Activated T-cell treated with anti-CD3 and anti-CD28 coated beads, Interleukin-2, amount 50 U/mL, for 48 hours (primary cell): ENCODE data around the gene TTLL6.

ENCODE experiments used
- DNase-seq, 2 experiments: peaks; one replicate each; pipeline ENCODE4 v3.0.0-alpha.2; 2020

TTLL6 gene

DNA sequence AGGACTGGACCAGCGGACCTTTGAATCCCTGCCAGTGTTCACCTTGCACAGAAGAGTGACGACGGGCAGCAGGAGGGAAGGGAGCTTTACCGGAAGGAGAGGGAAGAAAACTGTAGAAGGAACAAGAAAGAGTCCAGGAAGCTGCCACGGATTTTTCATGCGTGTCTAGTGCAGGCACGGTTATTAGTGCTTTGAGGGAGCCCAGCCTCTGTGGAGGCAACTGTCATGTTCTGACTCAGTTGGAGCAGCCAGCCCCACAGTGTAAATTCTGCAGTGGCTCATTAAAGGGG lies 82.0 kb downstream of the TTLL6 start:
- DNase-seq = no peak

- DNase-seq = no peak
Observed at GRCh38 chr17:48734333-48735061, 82.5 kb downstream of the TTLL6 start.

DNA sequence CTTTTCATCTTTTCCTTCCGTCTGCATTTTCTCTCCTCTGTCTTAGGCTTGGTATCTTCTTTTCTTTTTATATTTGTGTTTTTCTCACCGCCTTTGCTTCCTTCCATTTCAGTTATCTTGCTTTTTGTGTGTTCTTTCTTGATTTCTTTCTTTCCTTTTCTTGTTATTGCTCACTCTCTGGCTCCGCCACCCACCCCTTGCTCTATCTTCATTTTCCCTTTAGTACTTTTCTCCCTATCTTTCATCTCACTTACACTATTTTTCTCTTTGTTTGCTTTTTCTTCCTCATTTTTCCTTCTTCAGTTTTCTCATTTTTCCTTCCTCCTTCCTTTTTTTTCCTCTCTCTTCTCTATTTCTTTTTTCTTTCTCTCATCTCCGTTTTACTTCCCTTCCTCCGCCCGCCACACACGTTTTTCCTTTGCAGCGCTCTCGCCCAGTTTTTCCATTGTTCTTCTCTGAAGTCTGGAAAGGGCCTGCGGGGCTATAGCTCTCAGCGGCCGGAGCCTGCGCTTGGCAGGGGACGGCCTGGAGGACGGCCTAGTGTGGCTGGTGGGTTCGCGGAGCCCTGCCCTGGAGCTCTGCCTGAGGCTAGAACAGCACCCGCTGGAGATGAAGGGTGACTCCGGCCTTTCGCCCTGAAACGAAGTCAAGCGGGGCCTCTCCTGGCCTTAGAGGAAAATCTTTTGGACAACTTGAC lies 83.2 kb downstream of the TTLL6 start:
- DNase-seq = no peak

DNA sequence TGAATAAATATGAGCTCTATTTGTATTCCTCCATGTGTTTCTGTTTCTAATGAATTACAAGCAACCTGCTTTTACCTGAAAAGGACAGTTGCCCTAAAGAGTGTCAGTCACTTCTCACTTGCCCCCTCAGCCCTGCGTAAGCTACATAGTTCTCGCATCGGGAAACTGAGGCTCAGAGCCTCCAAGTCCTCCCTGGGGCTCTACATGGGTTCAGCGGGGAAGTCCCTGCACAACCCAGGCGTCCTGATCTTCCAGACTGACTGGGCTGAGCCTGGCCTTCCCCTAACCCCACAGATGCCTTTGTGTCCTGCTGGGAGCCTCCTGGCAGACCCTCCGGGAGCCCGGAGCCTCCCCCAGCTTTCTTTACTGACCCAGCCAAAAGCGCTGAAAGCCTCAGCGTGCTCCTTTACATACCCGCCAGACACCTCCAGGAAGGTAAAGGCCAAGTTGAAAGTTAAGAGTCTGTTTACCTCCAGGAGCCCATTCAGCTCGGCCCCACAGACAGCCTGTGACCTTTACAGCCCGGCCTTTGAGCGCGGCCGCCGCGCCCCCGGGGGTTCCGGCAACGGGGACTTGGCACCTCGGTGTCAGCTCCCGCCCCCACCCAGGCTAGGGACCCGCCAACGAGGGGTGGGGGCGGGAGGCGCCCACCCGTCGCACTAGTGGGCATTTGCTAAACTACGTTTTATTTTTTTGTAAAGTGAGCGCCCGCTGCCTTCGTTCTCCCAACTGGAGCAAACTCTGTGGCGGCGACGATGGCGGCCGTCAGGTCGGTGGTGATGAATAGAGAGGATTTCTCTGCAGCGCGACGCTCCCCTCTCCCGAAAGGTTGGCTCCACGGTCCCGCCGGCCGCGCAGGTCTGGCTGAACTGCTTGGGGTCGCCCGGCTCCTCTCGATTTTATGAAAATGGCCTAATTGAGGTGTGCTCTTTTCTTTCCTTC lies 84.1 kb downstream of the TTLL6 start:
- DNase-seq = no peak

- DNase-seq = no peak
Observed at GRCh38 chr17:48731355-48731754, 85.7 kb downstream of the TTLL6 start.

- DNase-seq = no peak
Observed at GRCh38 chr17:48730240-48730550, 86.8 kb downstream of the TTLL6 start.

GRCh38 chr17:48729335-48730239 lies 87.4 kb downstream of the TTLL6 start:
- no peak for DNase-seq

DNA sequence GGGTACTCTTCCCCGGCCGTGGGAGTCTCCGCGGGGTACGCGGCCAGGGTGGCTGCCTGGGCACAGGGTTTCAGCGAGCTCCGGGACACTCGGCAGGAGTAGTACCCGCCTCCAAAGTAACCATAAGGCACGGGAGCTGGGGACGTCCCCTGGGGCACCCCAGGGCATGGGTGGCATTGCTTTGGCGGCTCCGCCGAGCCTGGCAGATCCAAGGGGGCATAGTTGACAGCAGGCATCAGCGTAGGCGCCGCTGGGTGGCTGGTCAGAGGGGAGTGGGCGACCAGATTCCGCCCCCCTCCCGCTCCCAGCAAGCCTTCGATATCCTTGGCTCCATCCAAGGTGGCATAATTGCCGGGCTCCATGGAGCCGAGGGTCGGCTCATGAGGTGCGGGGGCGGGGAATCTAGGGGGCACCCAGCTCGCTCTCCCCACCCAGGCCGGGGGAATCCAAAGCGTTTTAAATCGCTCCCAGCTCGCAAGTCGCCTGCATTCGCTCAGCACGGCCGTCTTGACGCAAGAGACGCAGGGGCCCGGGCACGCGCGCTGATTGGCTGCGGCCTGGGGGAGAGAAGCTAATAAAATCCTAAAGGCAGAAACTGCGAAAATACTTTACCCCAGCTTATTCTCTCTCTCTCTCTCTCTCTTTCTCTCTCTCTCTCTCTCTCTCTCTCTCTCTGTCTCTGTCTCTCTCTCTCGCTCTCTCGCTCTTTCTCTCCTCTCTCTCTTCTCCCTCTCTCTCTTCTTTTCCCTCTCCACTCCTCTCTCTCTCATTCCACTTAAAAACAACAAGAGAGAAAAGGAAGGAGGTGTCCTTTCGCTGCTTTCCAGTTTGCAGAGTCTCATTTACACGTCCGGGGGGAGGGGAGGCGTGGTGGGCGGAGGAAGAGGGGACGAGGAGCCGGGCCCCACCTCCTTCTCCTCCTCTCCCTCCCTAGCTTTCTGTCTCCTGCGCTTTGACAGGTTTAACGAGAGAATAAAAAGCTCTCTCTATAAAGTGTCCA lies 88.5 kb downstream of the TTLL6 start, which contains the start of gene HOXB13:
HOXB13 (minus strand) TSS at position 519 of the 1,000 bp plus-strand sequence; CDS start at position 362, 157 bp downstream.
- peak; percentile 56 to 69 for DNase-seq

GRCh38 chr17:48727415-48728175 lies 89.4 kb downstream of the TTLL6 start:
- no peak for DNase-seq

GRCh38 chr17:48726916-48727286 lies 90.1 kb downstream of the TTLL6 start:
- no peak for DNase-seq

- no peak for DNase-seq
Observed at GRCh38 chr17:48726114-48726915, 90.7 kb downstream of the TTLL6 start.

DNA sequence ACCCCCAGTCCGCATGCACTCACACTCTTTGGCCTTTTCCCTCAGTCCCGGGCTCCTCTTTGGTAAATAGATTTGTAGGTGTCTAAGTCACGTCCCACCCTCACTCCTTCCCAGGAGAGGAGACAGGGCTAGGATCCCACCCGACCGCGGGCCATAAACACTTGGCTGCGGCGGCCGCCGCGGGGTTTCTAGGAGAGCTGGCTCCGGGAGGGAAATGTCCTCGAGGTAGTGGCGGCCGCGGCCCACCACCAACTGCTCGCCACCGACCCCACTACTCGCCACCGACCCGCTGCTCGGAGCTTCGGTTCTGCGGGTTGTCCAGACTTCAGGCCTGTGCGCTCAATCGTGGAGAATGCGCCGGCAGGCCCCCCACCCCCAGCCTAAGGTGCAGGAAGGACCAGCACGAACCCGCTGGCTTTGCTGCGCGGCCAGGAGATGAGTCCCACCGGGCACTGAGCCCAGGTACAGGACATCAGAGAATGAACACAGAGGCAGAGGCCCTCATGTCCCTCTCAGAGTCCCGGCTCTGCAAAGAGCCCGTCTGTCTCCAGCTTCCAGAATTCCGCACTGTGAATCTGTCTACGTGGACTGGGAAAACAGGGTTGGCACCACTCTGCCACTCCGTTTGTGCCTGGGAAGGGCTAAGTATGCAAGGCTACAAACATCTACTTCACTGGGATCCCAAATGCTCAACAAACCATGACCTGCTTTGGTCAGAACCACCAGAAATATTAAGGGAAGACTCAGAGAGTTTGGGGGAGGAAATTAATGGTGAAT lies 91.6 kb downstream of the TTLL6 start:
- peak in 1 of 2 experiments; percentile 30 for DNase-seq

DNA sequence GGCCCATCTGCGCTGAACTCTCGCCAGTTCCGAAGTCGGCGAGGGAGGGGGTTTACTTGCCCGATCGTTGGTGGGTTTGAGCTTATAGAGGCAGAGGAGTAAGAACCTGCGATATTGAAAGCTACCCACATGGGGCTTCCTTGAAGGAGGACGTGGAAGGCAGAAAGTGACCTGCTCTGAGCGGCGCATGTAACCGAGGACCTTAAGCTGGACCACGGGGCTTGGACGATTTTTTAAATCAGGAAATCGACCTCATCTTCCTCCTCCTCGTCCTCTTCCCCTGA lies 92.1 kb downstream of the TTLL6 start:
- DNase-seq = peak in 1 of 2 experiments; percentile 41

- DNase-seq = peak; percentile 88 to 91
Observed at GRCh38 chr17:48724251-48725003, 92.6 kb downstream of the TTLL6 start.

DNA sequence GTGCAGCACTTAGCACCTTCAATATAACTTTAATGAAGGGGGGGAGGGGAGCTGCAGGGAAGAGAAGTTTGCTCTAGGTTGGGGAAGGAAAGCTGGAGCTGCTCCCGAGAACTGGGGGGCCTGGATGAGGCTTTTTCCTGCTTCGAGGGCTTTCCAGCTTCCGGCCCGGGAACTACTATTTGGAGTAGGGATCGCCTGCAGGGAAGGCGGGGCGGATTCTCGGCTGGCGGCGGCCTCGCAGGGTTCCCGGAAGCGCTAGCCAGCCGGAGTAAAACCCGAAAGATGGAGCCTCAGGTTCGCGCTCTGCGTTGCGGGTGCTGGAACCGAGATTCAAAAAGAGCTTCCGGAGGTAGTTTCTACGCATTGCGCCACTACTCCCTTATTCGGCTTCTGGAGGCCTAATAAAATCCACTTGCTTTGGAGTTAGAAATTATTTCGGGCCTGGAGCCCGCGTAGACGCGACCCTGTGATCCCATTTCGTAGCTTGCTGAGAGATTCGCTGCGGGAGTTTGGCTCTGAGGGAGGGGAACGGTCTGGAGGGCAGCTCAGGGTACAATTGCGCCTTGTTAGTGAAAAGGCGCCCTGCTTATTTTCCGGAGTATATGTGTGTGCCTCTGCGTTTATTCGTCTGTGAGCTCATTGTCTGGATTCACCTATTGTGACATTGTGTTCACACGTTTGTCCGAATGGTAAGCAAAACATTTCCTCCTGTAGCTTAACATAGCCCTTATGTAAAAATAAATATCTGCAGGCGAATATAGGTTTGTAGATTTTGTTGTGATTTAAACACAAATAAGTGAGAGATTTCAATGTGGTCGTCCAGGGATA lies 93.4 kb downstream of the TTLL6 start:
- DNase-seq = peak in 1 of 2 experiments; percentile 40

- DNase-seq = peak in 1 of 2 experiments; percentile 29
Observed at GRCh38 chr17:48722915-48723422, 94.1 kb downstream of the TTLL6 start, which contains the start of gene PRAC2. TSS of gene PRAC2 (plus strand) at chr17:48723185. CDS start at chr17:48724411, 1,226 bp downstream.
